HPDE6-E6E7 (cell line): Measurements from ENCODE around the gene IFNA16.
A peak's percentile ranks its signal among the peaks of the same experiment; 100 is the strongest.
"Not testable (repeated sequence)": the region's sequence is repeated elsewhere in the genome, so short reads cannot be mapped to it uniquely, and the experiment has no call there.

ENCODE experiments used
- DNase-seq: peaks from one replicate; pipeline ENCODE4 v3.0.0; 2011; ENCODE audit warnings: missing footprints; ENCODE audit errors: extremely low spot score

Gene IFNA16

DNA sequence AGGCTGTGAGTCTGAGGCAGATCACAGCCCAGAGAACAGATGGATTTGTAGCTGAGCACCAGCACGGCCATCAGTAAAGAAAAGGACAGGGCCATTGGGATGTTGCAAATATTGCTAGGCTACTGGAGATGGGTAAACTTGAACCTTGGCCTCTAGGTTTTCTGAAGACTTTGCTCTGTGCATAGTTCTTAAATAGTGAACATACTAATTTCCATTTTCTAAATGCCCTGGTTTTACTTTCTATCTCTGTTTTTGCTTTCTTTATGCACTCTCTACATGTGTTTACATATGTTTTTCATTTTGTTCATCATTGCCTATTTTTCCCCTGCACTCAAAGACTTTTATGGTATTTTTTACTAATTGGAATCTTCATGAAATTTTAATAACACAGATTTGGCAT, at the start of gene IFNA16:
IFNA16 (minus strand) TSS at position 101 of the 400 bp plus-strand sequence; CDS start at position 95, 6 bp downstream.
- DNase-seq: not testable (repeated sequence)

GRCh38 chr9:21265421-21266189, 48.5 kb upstream of the IFNA16 start:
- no peak for DNase-seq

DNA sequence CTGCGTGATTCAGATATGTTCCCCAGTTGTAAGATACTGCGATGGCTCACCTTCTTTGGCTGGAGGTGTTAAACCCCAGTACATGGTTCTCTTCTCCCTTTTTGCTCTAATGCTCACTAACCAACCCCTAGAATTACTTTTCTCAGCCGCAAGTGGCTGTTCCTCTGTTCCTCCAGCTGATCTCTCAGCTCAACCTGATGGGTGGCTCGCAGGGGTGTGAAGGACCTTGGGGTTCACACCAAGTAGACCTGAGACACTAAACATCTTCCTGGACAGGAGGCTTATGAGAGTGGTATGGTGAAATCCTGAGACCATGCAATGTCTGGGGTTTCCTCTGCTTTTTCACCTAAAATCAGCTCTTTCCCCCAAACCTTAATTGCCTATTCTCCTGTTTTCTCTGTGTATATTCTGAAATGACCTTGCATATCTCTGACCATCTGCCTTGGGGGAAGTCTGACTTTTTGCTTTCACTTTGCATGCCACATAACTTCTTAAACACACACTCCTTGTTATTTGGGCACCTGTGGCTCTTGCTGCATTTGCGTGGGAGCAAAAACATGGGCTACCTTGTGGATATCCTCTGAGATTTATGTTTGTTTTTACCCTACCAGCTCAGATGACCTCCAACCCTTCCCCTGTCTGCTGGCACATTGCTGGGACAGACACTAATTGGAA, 38.6 kb upstream of the IFNA16 start:
- DNase-seq: no peak

GRCh38 chr9:21252721-21253547, 35.8 kb upstream of the IFNA16 start:
- peak; percentile 40 for DNase-seq

DNA sequence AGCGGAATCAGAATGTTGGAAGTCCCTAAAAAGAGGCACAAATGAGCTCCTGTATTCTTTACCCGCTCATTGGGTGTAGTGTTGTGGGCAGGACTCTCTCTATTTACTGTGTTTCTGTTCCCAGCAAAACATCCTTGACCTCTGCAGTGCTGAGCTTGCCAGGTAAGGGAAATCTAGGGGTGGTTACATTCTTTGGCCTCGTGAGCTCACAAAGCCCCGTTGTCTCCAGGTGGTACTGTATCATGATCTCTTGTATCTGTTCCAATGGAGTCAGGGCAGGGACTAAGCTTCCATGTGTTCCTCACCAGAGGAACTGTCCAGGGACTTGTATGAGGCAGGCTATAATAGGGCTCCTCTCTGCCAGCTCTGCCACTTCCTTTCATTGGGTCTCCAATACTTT, 34.5 kb upstream of the IFNA16 start:
- no peak for DNase-seq

- no peak for DNase-seq
Observed at GRCh38 chr9:21251190-21251589, 34.1 kb upstream of the IFNA16 start.

DNA sequence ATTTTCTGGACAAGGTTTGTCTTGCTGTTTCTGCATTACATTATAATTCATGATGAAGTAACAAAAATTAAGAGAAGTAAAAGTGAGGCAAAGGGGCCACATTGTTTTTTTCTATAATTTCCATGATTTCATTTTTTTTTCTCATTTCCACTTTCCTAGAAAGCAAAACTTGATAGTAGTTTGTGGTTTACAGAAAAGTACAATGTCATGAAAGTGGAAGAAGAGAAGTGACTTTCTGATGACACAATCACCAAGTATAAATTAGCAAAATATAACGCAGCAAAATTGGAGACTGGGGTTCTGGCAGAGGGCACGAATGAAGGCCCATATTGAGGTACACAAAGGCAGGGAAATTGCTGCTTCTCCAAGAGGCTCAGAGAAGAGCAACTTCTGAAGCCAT, 27.7 kb upstream of the IFNA16 start:
- DNase-seq: no peak

- DNase-seq: no peak
Observed at GRCh38 chr9:21239911-21240310, 22.8 kb upstream of the IFNA16 start, which contains the start of gene IFNA14. Gene IFNA14, minus strand, starts transcription at chr9:21240005. Its CDS starts 70 bp downstream, at chr9:21239935.

DNA sequence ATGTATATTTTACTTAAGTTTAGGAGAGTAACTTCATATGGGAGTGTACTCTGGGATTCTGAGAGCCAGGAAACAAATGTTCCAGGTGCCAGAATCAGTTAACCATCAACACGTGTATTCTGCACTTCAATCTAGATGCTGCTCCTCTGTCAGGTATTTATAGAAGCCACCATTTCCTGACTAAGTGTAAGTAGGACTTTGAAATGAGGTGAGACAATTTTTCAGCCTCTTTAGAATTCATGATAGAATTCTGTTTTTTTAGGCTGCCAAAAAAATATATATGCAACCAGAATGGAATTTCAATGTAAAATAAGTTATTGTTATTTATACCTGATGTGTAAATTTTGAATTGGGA, 19.2 kb upstream of the IFNA16 start:
- not testable (repeated sequence) for DNase-seq

DNA sequence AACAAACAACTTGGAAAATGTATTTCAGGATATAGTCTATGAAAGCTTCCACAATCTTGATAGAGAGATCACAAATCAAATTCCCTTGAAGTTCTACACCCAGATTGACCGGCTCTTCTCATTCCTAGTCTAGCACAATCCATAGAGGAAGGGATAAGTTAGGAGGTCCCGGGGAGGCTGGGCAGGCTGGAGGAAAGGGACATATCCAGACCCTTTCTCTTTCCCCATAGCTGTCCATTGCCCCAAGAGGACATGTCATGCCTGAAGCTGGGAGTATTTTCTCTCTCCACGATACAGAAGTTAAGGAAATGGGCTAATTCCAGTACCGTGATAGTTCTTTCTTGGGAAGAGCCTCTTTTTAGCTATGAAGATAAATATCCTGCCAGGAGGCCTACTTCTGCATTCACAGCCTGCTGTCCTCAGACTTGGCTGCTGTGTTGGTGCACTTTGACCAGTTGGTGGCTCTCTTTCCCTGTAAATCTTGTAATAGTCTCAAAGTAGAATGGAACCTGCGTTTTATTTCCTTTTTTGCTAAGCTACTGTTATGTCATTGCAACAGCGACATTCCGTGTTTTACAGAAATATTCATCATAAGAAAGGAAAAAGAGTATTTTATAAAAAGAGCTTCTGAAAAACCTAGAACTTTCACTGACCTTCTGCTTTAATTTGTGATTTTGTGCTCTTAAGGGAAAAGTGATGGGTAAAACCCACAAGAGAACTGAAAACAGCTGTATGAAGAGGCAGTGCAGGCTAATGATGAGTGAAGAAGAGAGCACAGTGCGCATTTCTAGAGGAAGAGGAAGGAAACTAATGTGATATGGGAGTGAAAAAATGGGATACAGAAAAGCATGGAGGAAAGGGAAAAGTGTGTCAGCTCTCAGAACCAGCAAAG, 18.6 kb upstream of the IFNA16 start:
- DNase-seq: not testable (repeated sequence)

DNA sequence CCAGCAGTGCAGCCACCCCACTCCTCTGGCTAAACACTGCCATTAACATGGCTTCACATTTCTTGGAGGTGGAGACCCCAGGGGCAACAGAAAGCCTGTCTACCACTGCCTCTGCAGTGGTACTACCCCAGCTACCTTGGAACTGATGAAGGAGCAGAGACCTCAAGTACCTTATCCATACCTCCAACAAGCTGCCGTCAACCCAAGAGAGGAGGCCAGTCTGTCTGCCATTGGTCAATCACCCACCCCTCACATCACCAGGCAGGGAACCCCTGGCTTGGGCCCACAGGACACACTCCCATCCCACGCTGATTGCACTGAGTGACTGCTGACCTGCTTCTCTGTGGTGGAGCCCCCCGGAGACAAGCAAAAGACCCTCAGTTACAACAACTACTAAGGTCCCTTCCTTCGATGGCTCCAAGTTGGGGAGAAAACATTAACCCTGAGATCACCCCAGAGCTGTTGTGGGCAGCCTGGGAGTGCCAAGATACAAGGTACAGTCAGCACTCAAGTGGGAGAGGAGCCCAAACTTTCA, 17.1 kb upstream of the IFNA16 start:
- DNase-seq: no peak

- DNase-seq: no peak
Observed at GRCh38 chr9:21233258-21233657, 16.1 kb upstream of the IFNA16 start.

DNA sequence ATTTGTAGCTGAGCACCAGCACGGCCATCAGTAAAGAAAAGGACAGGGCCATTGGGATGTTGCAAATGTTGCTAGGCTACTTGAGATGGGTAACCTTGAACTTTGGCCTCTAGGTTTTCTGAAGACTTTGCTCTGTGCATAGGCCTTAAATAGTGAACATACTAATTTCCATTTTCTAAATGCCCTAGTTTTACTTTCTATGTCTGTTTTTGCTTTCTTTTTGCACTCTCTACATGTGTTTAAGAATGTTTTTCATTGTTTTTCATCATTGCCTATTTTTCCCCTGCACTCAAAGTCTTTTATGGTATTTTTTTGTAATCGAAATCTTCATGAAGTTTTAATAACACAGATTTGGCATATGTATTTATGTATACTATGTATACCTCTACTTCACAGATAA, 11.0 kb upstream of the IFNA16 start, which contains the start of gene IFNA17:
IFNA17 (minus strand) TSS at position 101 of the 400 bp plus-strand sequence; CDS start at position 52, 49 bp downstream.
- DNase-seq: no peak

- not testable (repeated sequence) for DNase-seq
Observed at GRCh38 chr9:21213411-21214326, 3.4 kb downstream of the IFNA16 start.

GRCh38 chr9:21212160-21212559, 5.0 kb downstream of the IFNA16 start:
- DNase-seq: not testable (repeated sequence)

- not testable (repeated sequence) for DNase-seq
Observed at GRCh38 chr9:21210782-21211181, 6.3 kb downstream of the IFNA16 start.

- no peak for DNase-seq
Observed at GRCh38 chr9:21210311-21210710, 6.8 kb downstream of the IFNA16 start.

- not testable (repeated sequence) for DNase-seq
Observed at GRCh38 chr9:21207043-21207442, 10.1 kb downstream of the IFNA16 start, which contains the start of gene IFNA10. Gene IFNA10, minus strand, starts transcription at chr9:21207143. Its CDS starts 46 bp downstream, at chr9:21207097.

DNA sequence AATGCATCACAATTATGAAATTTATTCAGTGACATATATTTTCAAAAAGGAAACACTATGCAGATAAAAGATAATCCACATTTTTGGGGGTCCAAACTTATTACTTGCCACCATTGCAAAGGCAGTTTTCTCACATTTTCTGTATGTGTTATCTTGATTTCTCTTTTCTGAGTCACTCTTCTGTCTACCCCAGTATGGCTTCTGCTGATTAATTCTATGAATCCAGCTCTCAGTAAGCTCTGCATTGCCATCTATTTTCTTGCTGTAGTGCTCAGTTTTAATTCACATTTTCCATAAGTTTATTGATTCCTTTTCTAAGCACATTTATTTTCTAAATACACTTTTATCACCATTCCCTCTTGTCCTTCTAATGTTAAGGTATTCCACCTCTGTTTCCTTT, 11.9 kb downstream of the IFNA16 start:
- no peak for DNase-seq

GRCh38 chr9:21202105-21202504, 15.0 kb downstream of the IFNA16 start, which contains the start of gene IFNA7:
Gene IFNA7, minus strand, starts transcription at chr9:21202205. Its CDS starts 40 bp downstream, at chr9:21202165.
- not testable (repeated sequence) for DNase-seq
